Skeletal muscle cell (primary cell): Measurements from ENCODE around the gene PHAF1.
A peak's percentile ranks its signal among the peaks of the same experiment; 100 is the strongest.

Experiments used
- DNase-seq: peaks from one replicate; pipeline ENCODE4 v3.0.0-alpha.2; 2010; ENCODE audit warnings: low read depth
- H3K4me3 ChIP-seq: 2 replicates; pipeline ENCODE4 v1.5.1; 2011; ENCODE audit warnings: low read depth, mild to moderate bottlenecking, control low read depth, low read length, moderate library complexity

The PHAF1 gene

DNA sequence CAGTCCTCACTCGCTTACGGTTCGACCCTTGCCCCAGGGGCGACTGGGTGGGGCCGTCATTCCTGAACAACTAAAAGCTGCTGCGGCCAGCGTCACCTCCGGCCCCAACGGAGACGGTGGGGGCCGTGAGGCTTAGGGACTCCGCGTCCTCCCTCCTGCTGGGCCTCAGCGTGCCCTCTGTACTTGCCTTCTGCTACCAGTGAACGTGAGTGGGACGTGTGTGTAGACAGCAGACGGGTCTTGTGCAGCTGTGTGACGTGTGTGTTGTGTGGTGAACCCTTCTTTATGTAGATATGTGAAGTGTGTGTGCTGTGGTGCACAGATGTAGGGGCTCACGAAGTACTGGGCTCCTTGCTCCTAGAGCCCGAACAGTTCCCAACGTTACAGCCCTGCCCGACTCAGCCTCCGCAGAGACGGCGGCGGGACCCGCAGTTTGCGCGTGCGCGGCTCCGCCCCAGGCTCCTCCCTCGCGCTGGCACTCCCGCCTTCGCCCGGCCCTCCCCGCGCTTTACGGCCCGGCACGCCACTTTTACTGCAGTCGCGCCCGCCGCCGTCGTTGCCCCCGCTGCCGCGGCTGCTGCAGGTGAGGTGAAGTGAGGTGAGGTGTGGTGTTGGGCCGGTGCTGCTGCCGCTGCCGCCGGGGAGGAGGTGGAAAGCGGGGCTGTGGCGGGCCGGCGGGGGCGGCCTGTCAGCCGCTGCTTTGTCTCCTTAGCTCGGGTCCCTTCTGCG, at the start of gene PHAF1:
TSS of gene PHAF1 (plus strand) at position 535 of the 729 bp plus-strand sequence. CDS start 235 bp downstream, outside the sequence.
- DNase-seq = peak; percentile 64
- H3K4me3 ChIP-seq = peak within 1 kb of the TSS; percentile 99

DNA sequence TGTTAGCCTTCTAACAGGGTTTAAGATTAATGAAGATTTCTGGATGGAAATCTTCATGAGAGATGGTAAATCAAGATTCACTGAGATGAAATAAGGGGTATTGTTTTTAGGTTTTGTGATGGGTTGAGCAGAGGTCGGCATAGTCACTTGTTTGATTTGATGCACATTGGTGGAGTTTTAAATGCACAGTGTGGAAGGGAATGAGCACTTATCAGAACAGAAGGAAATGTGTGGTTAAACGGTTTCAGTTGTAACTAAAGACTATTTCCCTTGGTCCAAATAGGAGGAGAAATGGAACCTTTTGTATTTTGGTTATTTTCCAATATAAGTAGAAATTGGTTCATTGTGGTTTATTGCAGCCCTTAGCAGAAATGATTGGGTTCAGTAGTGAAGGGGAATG, 46.7 kb upstream of the PHAF1 start:
- no peak overlapping the region for H3K4me3 ChIP-seq
- no peak for DNase-seq

DNA sequence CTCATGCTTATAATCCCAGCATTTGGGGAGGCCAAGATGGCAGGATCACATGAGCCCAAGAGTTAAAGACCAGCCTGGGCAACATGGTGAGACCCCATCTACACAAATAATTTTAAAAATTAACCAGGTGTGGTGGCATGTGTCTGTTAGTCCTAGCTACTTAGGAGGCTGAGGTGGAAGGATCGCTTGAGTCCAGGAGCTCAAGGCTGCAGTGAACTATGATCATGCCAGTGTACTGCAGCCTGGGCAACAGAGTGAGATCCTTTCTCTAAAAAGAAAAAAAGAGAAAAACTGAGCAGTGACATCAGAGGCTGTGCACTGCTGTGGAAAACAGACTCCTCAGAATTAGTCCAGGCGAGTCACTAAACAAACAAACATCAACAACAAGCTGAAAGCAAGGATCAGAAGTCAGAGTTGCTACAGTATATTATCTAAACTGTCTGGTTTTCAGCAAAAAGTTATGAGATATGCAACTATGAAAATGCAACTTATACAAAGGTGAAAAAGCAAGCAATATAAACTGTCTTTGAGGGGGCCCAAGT, 41.5 kb upstream of the PHAF1 start:
- no peak overlapping the region for H3K4me3 ChIP-seq
- no peak for DNase-seq

DNA sequence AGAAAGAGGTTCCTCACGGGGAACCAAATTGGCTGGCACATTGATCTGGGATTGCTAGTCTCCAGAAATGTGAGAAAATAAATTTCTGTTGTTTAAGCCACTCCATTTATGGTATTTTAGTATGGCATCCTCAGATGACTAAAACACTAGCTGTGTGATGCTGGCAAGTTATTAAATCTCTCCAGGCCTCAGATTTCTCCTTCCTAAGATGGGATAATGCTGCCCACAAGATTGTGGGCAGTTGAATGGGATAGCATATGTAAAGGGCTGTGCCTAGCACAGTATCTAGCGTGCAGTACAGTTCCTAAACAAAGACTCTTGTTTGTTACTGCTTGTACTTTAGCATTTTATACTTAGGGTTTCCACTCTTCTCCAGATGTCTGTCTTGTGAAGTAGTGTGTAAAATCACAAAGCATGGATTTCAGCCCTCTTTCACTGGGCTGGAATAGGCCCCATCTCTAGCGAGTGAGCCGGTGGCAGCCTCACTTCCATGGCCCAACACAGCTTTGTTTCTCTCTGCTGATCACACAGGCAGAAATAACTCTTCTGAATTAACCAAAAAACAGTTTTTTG, 38.2 kb upstream of the PHAF1 start:
- no peak overlapping the region for H3K4me3 ChIP-seq
- no peak for DNase-seq

DNA sequence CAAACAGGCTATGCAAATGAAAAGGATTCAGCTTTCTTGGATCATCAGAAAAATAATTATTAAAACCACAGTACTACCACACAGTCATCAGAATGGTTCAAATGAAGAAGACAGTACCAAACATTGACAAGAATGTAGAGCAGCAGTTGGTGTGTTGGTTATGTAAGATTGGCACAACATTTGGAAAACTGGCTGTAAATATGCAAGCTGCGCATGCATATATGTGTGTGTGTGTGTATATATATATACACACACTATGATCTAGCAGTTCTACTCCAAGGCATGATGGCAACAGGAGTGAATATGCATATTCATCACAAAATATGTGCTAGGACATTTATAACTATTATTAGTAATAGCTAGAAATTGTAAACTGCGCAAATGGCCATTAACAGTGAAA, 34.4 kb upstream of the PHAF1 start:
- H3K4me3 ChIP-seq = no peak overlapping the region
- no peak for DNase-seq

DNA sequence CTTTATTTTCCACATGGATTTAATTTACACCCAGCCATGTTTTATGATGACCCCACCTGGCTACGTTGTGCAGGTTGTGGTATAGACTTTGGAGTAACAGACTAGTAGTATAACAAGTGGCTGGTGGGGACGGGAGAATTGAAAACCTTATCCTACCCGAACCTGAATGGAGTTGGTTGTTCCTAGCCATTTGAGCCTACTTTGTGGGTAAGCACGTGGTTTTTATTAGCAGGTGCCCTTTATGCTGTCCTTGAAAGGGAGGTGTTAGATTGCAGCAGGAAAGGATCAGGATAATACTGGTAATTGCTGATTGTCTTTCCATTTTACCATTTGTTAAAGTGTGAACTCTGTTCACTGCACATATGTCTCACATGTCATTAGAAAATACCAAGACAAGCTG, 31.9 kb upstream of the PHAF1 start:
- no peak overlapping the region for H3K4me3 ChIP-seq

DNA sequence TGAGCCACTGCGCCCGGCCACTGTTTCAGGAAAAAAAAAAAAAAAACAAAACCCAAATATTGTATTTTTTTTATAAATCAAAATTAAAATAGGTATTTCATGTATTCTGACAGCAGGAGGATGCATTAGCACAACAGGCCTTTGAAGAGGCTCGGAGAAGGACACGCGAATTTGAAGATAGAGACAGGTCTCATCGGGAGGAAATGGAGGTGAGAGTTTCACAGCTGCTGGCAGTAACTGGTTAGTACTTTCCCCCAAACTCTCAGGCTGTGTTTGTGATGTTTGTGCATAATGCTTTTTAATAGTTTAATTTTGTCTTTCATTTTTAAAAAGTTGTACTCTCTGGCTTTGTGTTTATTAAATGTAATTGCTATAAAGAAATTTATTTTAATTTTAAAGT, 27.6 kb upstream of the PHAF1 start:
- DNase-seq = no peak
- H3K4me3 ChIP-seq = no peak overlapping the region

More for the DNA sequence above, 31.9 kb upstream of the PHAF1 start:
- no peak for DNase-seq

DNA sequence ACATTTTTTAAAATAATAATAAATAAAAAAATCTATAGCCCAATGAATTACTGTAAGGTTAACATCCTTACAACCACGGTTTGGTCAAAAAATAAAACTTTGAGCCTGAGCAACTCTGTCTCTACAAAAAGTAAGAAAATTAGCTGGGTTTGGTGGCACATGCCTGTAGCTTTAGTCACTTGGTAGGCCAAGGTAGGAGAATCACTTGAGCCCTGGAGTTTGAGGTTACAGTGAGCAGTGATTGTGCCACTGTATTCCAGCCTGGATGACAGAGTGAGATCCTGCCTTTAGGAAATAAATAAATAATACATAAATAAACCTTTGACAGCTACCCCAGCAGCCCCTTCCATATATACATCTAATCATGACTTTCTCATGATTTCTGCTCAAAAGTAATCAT, 26.9 kb upstream of the PHAF1 start:
- no peak overlapping the region for H3K4me3 ChIP-seq
- DNase-seq = no peak

DNA sequence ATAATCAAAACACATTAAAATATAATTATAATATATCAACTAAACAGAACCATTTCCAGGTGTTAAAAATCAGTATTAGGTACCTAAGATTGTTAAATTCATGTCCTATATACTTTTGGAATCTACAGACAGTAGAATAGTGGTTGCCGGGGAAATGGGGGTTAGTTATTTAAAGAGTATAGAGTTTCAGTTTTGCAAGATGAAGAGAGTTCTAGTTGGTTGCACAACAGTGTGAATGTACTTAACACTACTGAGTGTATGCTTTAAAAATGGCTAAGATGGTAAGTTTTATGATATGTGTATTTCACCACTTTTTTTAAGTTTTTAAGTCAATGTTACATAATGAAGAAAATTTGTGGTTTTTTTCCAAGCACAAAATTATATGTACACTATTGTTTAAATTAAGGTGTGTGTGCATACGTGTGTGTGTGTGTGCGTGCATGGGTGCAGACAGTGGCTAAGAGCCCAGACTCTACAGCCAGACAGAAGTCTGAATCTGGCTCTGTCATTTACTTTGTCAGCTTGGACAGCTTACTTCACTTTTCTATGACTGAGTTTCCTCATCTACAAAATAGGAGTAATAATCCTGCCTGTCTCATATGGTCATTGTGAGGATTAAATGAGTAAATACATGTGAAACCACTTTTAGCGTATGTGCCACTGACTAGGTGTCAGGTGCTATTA, 25.3 kb upstream of the PHAF1 start:
- H3K4me3 ChIP-seq = no peak overlapping the region
- no peak for DNase-seq

DNA sequence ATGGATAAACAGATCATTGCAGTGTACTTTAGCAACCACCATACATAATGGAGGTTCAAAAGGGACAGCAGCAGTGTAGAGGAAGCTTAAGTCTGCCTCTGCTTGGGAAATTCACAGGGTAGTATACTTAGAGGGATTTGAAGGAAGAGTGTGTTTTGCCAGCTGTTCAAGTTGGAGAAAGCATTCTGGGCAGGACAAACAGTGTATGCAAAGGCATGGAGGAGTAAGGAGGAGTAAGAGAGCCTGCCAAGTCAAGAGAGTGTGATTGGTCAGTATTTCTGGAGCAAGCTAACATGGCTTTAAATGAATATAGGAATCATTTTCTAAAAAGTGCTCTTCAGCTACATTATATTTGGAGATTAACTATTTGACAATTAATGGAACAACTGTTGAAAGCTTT, 22.9 kb upstream of the PHAF1 start:
- no peak for DNase-seq
- H3K4me3 ChIP-seq = no peak overlapping the region

DNA sequence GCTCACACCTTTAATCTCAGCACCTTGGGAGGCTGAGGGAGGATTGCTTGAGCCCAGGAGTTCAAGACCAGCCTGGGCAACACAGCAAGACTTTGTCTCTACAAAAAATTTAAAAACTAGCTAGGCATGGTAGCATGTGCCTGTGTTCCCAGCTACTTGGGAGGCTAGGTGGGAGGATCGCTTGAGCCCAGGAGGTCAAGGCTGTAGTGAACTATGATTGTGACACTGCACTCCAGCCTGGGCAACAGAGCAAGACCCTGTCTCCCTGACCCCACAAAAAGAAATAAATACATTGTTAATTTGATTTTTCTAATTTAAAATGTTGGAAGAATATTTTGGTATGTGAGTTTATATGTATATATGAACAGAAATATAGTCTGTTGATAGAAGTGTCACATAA, 22.4 kb upstream of the PHAF1 start:
- H3K4me3 ChIP-seq = no peak overlapping the region
- DNase-seq = no peak

DNA sequence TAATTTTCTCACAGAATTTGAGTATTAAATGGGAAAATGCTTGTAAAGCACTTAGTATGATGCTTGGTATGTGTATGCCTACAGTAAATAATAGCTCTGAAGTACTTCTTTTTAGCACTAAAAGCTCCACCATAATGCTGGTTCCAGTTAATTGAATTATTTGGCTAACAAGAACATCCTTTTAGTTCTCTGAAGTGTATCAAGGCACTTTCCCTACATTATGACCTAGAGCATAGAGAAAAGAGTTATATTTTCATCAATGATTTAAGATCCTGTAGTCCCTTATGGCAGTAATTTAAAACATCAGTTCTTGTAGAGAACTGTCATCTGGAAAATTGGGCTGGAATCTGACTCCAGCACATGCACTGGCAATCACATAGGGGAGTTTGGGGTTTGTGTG, 21.9 kb upstream of the PHAF1 start:
- DNase-seq = no peak

DNA sequence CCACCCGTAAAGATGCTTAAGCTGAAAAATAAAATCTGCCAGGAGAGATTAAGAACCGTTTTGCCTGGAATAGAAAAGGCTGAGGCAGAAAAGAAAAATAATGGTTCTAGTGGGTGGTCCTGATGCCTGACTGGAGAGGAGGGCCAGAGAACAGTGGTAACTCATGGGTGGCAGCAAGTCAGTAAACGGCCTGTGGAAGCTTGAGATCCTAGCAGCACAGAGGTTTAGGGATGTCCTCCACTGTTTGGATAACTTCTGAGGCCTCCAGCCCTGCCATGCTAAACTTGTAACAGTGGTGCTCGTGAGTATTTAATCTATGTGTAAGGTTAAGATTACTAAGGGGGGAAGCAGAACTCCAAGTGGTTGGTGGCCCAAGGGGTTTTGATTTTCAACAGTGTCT, 21.2 kb upstream of the PHAF1 start:
- DNase-seq = no peak
- no peak overlapping the region for H3K4me3 ChIP-seq

More for the DNA sequence above, 21.9 kb upstream of the PHAF1 start:
- no peak overlapping the region for H3K4me3 ChIP-seq

DNA sequence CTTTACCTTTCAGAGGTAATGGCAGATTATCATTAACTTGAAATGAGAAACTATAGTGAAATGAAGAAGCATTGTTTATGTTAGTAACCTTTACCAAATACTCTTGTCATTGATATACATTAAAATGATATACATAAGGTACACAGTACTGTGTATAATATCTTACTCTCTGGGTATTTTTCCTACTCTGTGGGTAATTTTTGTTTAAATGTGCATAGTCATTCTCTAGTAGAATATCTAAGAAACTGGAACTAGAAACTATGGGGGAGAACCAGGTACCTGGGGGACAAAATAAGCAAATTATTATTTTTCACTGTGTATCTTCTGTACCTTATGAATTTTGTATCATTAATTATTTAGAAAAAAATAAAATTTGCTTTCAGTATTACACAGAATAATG, 20.6 kb upstream of the PHAF1 start:
- DNase-seq = no peak

DNA sequence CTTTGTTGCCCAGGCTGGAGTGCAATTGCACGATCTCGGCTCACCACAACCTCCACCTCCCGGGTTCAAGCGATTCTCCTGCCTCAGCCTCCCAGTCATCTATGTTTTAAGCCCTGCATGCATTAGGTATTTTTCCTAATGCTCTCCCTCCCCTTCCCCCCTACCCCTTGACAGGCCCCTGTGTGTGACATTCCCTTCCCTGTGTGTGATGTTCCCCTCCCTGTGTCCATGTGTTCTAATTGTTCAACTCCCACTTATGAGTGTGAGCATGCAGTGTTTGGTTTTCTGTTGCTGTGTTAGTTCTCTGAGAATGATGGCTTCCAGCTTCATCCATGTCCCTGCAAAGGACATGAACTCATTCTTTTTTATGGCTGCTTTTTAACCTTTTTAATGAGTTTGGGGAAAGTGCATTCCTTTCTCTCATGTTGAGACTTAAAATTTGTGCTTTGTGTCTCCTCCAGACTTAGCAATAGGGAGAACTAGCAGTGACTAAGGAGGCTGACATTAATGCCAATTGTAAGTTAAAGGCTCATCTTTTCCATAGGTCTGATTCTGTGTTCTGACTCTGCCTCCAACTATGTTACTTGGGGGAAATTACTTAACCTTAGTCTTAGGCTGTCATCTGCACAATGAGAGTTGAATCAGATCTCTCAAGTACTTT, 17.7 kb upstream of the PHAF1 start:
- no peak overlapping the region for H3K4me3 ChIP-seq
- DNase-seq = peak; percentile 67

More for the DNA sequence above, 20.6 kb upstream of the PHAF1 start:
- no peak overlapping the region for H3K4me3 ChIP-seq

DNA sequence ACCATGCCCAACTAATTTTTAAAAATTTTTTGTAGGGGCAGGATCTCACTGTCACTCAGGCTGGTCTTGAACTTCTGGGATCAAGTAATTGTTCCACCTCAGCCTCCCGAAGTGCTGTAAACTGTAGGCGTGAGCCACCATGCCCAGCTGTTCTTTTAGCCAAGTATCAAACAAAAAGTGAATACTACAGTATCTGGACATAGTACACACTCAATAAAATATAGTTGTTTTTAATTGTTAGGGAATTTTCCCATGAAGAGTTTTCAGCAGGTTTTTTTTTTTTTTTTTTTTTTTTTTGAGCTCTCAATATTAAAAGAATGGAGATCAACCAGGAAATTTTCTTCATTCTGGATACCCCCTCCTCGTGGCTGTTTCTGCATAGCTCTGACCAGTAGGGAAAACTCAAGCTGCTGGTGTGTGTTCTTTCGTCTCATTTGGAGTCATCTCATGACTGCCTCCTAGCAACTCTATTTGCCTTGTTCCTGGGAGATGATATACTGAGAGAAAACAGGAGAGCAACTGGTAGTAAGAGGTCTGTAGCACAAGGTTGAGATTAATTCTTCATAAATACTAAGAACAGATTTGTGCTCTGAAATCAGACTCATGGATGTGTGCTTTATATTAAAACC, 16.5 kb upstream of the PHAF1 start:
- no peak overlapping the region for H3K4me3 ChIP-seq
- no peak for DNase-seq

DNA sequence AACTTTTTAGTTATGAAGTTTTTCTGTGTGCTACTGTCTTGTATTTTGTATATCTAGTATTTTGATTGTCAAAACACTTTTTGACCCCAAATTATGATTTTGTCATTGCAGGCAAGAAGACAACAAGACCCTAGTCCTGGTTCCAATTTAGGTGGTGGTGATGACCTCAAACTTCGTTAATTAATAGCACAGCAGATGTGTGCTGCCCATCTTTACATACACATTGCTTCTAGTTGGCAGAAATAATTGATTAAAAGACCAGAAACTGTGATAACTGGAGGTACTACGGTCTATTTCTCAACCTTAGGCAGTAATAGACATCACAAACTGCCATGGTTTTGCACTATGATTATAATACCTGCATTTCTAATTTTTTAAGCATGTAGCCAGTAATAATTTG, 11.1 kb upstream of the PHAF1 start:
- no peak for DNase-seq
- H3K4me3 ChIP-seq = no peak overlapping the region

DNA sequence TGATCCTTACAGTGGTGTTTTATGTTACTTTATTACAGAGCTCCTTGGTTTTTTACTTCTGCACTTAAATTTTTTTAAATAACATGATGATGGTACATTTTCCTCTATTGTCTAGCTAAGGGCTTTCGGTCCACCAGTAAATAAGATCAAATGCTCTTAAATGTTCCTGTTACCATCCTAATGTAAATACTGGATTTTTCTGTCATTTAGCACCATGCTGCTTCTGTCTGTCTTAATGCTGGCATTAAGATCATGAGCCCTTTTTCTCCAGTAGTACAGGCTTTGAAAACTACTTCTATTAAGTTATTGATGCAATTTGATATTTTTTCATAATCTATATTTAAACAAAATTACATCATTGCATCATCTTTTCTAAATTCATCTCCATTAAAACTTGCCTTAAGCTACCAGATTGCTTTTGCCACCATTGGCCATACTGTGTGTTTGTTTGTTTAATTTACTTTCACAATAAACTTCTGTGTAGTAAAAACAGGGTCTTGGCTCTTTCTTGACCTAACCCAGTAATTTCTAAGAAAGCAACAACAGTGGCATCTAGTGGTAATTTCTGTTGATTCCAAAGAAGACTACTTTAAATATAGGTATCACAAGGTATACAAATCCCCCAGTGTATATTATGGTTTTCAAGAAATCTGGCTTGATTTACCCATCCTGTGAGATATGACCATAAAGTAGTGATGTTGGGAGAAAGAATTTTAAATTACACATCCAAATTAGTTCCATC, 9.0 kb upstream of the PHAF1 start:
- DNase-seq = no peak
- H3K4me3 ChIP-seq = no peak overlapping the region
